ENCODE results near the gene DGKI.

GRCh38 chr7:137832382-137832781, 14.4 kb downstream of the DGKI start:
- TF ChIP-seq GATA2 (IDR thresholded peaks at IDR 0.05; ENCODE audit: low read depth, low read length): no peak
- no peak for TF ChIP-seq GATA3 (IDR thresholded peaks at IDR 0.05; ENCODE audit: low read depth, low read length)

Data from SH-SY5Y (cell line).